Heart right ventricle (tissue), 16 donors: ENCODE measurements around the gene AGBL1. TPM values are rescaled to one million over a fixed set of nuclear protein-coding genes. Genes with fewer than 3 reads are reported as not detected.

Experiments
- ATAC-seq, 8 donors: fragments of 200-7000 bp; cut with Tn5 transposase; one replicate each; pipeline ENCODE4 v1.9.1; 2020; ENCODE audit warnings: mild to moderate bottlenecking in 8 of 8, moderate library complexity in 8 of 8, moderate number of reproducible peaks in 1 of 8
- DNase-seq, 2 donors: peaks; one replicate each; pipeline ENCODE4 v3.0.0-alpha.2; 2020
- H3K27ac ChIP-seq, 10 donors: fragments of 200-600 bp; sonication (generic) in 2 of 10; one replicate each; pipeline versions ENCODE4 v1.5.0 to v1.8.0; 2020 to 2022; ENCODE audit warnings: mild to moderate bottlenecking in 3 of 10
- H3K27me3 ChIP-seq, 7 donors: fragments of 200-600 bp; one replicate each; pipeline ENCODE4 v1.8.0; 2021 to 2022; ENCODE audit warnings: mild to moderate bottlenecking in 2 of 7
- H3K36me3 ChIP-seq, 9 donors: fragments of 200-600 bp; sonication (generic) in 1 of 9; one replicate each; pipeline versions ENCODE4 v1.5.0 to v1.8.0; 2020 to 2022; ENCODE audit warnings: mild to moderate bottlenecking in 2 of 9
- H3K4me1 ChIP-seq, 9 donors: fragments of 200-600 bp; sonication (generic) in 1 of 9; one replicate each; pipeline versions ENCODE4 v1.5.0 to v1.8.0; 2020 to 2022; ENCODE audit warnings: mild to moderate bottlenecking in 4 of 9
- H3K4me3 ChIP-seq, 10 donors: fragments of 200-600 bp; sonication (generic) in 2 of 10; one replicate each; pipeline versions ENCODE4 v1.5.0 to v1.8.0; 2020 to 2022; ENCODE audit warnings: mild to moderate bottlenecking in 7 of 10, moderate library complexity in 2 of 10
- H3K9me3 ChIP-seq, 11 donors: fragments of 200-600 bp in 10 of 11; sonication (generic) in 2 of 11; one replicate each; pipeline versions ENCODE4 v1.5.0 to v1.8.0; 2013 to 2022; ENCODE audit warnings: mild to moderate bottlenecking in 2 of 11, control low read depth in 1 of 11, moderate library complexity in 1 of 11
- WGBS, 2 donors: extraction: QIAGEN DNeasy Blood & Tissue Kit; methylation state at CpG; one replicate each; pipeline ENCODE4 v1.1.7; 2013; ENCODE audit warnings: inconsistent platforms in 1 of 2; 5-methylcytosine and 5-hydroxymethylcytosine counted together
- intact Hi-C, 10 donors: fragments of 100-400 bp; cut with DNase I; formaldehyde crosslinking; loops; one replicate each; pipeline versions ENCODE4 v1.11.1 to v1.14.2; 2022
- polyA plus RNA-seq, 2 donors: library from polyadenylated mRNA; stranded (reverse); fragments of 200-250 nt; gene quantifications; one replicate each; pipeline ENCODE4 v1.2.3, GENCODE V29; 2013
- total RNA-seq, 10 donors: library from RNA; stranded (reverse); fragmentation: NEBNext Ultra II Directional in 3 of 10; extraction: Animal tissue kit (Norgen Biotek cat#: 25700) in 3 of 10; gene quantifications; one replicate each; pipeline versions ENCODE4 v1.2.1 to v1.2.4, GENCODE V29; 2021 to 2023
- TF ChIP-seq, protein P1 (sequence below), 9 donors: fragments of 200-600 bp; sonication (generic) in 2 of 9; IDR thresholded peaks; one replicate each; pipeline versions ENCODE4 v1.5.0 to v1.8.0; 2021 to 2022; ENCODE audit warnings: antibody characterized with exemption in 9 of 9, mild to moderate bottlenecking in 5 of 9, moderate library complexity in 1 of 9
- donor health status: Arrhythmogenic right ventricular cardiomyopathy.
- donor health status: ischemic (EF 13 %, LVEDD 7.1; RV severe dilation, severe dysfunction).
- donor health status: healthy with polysubstance abuse.
- donor health status: DM: no; HTN: yes; CAD: no.
- donor health status: DM: no; HTN: no; CAD: no.
- donor health status: ischemic (EF 25% LVEDD 6.9; RV normal size, moderate dysfunction).
- donor health status: ischemic (EF 25% LVEDD 5.7; RV mildly dilated, moderate dysfunction).
- donor health status: healthy.
- donor health status: DM: yes; HTN: yes; CAD: no.
- donor health status: Ischemic cardiomyopathy.
- donor health status: ischemic (EF 35%, LVEDD 5.7; RV mildly dilated, moderate dysfunction).
- donor health status: nonischemic (EF 11% LVEDD 7.7; RV severe dilation, severe dysfunction).
- donor health status: DM: yes; HTN: yes; CAD: no.
- donor health status: PGD.
- donor health status: ischemic (EF 29% LVEDD 5.4; RV normal size, mild dysfunction).
- donor health status: nonischemic (EF 23%, LVEDD 6.1; RV moderate dilation, normal function).

The AGBL1 gene
- total and polyA plus RNA-seq, 12 donors: 0.02 to 0.13 (median 0.09) TPM; not detected in 7

DNA sequence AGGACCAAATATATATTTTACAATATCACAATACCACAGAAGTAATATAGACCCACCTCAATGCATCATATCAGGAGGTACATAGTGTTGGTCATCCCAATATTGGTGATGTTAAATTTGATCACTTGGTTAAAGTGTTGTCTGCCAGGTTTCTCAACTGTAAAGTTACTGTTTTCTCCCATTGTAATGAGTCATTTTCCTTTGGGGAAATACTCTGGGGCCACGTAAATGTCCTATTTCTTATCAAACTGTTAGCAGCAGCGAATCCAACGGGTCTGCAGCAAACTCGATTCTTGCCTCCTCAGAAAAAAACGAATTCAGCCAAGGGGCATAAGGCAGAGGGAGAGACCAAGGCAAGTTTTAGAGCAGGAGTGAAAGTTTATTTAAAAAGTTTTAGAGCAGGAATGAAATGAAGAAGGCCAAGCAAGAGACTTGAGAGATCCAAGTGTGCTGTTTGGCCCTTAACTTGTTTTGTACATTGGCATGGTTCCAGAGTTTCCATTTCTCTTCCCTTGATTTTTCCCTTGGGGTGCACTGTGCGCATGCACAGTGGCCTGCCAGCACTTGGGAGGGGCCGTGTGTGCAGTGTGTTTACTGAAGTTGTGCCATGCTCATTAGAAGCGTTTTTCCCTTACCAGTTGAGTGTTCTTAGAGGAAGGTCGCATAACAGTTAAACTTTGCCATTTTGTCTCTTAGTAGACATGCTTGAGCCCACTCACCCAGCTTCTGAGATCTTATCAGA, 512.5 kb downstream of the AGBL1 start:
- peak overlapping the region in 4 of 10 donors; percentile 4 to 36 (median 22) for H3K27ac ChIP-seq
- ATAC-seq (peak in 7 of 8 donors; percentile 69 to 86 (median 75)), DNase-seq (peak; percentile 59 to 73)
- intact Hi-C loops: no loop called here
- peaks cover 0 to 16% (median 0%) of the 10 kb centered on the region in 11 donors for H3K9me3 ChIP-seq
- WGBS, 2 donors: 35 to 56% methylated on average over 9 of the region's 9 CpGs
- TF ChIP-seq, protein P1, sequence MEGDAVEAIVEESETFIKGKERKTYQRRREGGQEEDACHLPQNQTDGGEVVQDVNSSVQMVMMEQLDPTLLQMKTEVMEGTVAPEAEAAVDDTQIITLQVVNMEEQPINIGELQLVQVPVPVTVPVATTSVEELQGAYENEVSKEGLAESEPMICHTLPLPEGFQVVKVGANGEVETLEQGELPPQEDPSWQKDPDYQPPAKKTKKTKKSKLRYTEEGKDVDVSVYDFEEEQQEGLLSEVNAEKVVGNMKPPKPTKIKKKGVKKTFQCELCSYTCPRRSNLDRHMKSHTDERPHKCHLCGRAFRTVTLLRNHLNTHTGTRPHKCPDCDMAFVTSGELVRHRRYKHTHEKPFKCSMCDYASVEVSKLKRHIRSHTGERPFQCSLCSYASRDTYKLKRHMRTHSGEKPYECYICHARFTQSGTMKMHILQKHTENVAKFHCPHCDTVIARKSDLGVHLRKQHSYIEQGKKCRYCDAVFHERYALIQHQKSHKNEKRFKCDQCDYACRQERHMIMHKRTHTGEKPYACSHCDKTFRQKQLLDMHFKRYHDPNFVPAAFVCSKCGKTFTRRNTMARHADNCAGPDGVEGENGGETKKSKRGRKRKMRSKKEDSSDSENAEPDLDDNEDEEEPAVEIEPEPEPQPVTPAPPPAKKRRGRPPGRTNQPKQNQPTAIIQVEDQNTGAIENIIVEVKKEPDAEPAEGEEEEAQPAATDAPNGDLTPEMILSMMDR (IDR thresholded peaks at IDR 0.05): no peak
- H3K36me3 ChIP-seq: no peaks in the 10 kb centered on the region
- H3K4me1 ChIP-seq: peaks cover 0 to 9% (median 0%) of the 10 kb centered on the region in 9 donors
- H3K27me3 ChIP-seq: no peaks in the 10 kb centered on the region
- peak overlapping the region in 1 of 10 donors; percentile 3 for H3K4me3 ChIP-seq

DNA sequence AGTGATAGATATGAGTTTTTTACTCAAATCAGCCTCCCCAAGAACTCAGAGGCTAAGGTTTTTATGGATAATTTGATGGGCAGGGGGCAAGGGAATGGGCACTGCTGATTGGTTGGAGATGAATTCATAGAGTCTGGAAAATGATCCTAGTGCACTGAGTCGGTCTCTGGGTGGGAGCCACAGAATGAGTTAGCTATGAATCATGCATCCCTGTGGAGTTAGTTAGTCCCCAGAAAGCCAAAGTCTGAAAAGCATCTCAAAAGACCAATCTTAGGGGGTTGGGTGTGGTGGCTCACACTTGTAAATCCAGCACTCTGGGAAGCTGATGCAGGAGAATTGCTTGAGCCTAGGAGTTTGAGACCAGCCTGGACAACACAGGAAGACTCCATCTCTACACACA, 516.1 kb downstream of the AGBL1 start:
- TF ChIP-seq, protein P1 (IDR thresholded peaks at IDR 0.05): no peak
- no peak overlapping the region for H3K27ac ChIP-seq
- intact Hi-C loops: no loop called here
- H3K4me1 ChIP-seq: peaks cover 0 to 9% (median 0%) of the 10 kb centered on the region in 9 donors
- H3K9me3 ChIP-seq: peaks cover 0 to 11% (median 0%) of the 10 kb centered on the region in 11 donors
- WGBS, 2 donors: 72 to 79% methylated on average over 1 of the region's 1 CpG
- no peak overlapping the region for H3K4me3 ChIP-seq
- ATAC-seq: no peak
- H3K36me3 ChIP-seq: no peaks in the 10 kb centered on the region
- DNase-seq: no peak
- H3K27me3 ChIP-seq: peaks cover 0 to 4% (median 0%) of the 10 kb centered on the region in 7 donors

DNA sequence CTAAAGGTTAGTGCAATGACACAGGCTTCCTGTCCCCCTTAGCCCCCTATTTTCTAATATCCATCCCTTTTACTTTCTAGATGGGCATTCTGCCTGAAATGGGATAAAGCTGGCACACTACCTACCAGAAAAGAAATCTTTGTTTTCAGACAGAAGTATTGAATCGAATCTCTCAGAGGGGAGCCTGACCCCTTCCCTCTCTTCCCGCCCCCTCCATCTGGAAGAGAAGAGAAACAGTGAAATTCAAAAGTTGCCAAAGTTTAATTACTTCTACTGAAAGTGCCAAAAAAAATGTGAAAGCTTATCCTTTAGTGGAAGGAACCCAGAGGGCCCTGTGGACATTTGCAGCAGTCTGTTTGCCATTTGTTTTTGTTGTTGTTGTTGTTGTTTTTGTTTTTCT, 523.8 kb downstream of the AGBL1 start:
- intact Hi-C loops: no loop called here
- Histone ChIP-seq H3K4me1 (no peaks in the 10 kb centered on the region), H3K9me3 (no peaks in the 10 kb centered on the region), H3K27me3 (peaks cover 0 to 6% (median 0%) of the 10 kb centered on the region in 7 donors), H3K36me3 (no peaks in the 10 kb centered on the region), H3K4me3 (no peak overlapping the region), H3K27ac (no peak overlapping the region)
- DNase-seq (no peak), ATAC-seq (no peak)
- WGBS, 2 donors: 70 to 74% methylated on average over 2 of the region's 2 CpGs
- TF ChIP-seq, protein P1 (IDR thresholded peaks at IDR 0.05): no peak

DNA sequence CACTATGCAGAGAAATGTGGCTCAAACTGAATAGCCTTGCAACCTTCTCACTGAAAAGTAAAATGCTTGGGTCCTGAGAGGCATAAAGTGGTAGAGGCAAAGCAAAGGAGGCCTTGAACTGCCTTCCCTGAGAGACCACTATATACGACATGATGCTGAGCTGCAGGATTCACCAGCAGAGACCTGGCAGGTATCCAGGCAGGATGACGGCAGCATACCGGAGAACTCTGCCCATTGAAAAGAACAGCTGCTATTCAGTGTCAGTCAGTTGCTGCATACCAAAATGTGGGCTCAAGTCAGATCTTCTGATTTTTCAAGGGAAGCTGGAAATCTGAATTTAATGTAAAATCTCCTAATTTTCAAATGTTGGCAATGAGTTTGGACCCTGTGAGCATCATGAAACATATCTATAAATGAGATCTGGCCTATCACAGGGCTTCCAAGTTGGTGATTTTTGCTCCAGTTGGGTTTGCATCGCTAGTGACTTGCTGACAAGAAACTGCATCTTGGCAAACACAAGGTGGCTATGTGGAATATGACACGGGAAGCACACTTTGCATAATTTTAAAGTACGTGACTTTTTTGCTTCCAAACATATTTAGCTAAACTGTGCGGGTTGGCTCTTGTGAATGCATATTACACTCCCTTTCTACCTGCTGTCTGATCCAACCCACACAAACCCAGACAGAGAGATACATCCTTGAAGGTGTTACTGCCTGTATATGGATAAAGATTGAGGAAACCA, 529.0 kb downstream of the AGBL1 start:
- WGBS, 2 donors: 52 to 57% methylated on average over 7 of the region's 7 CpGs
- no peak overlapping the region for H3K27ac ChIP-seq
- TF ChIP-seq, protein P1 (IDR thresholded peaks at IDR 0.05): no peak
- intact Hi-C loops: no loop called here
- ATAC-seq (no peak), DNase-seq (peak; percentile 7 to 37)
- H3K4me3 ChIP-seq: no peak overlapping the region
- H3K9me3 ChIP-seq: no peaks in the 10 kb centered on the region
- no peaks in the 10 kb centered on the region for H3K4me1 ChIP-seq
- H3K27me3 ChIP-seq: peaks cover 0 to 6% (median 0%) of the 10 kb centered on the region in 7 donors
- no peaks in the 10 kb centered on the region for H3K36me3 ChIP-seq
